DMS53 (cell line): ENCODE measurements around the gene SVOPL.

Experiments
- DNase-seq: peaks from one replicate; lab custom pipeline; 2025; lab: John Stamatoyannopoulos, UW

SVOPL gene

GRCh38 chr7:138563808-138564207 is 137.4 kb downstream of the SVOPL start:
- DNase-seq = peak; percentile 78

GRCh38 chr7:138559448-138559847 is 141.7 kb downstream of the SVOPL start:
- no peak for DNase-seq

GRCh38 chr7:138556771-138557484 is 144.2 kb downstream of the SVOPL start:
- DNase-seq = peak; percentile 38

- DNase-seq = no peak
Observed at GRCh38 chr7:138555684-138556083, 145.5 kb downstream of the SVOPL start.

- DNase-seq = no peak
Observed at GRCh38 chr7:138554674-138555073, 146.5 kb downstream of the SVOPL start.

- no peak for DNase-seq
Observed at GRCh38 chr7:138553805-138554204, 147.4 kb downstream of the SVOPL start.

GRCh38 chr7:138551102-138551501 is 150.1 kb downstream of the SVOPL start:
- no peak for DNase-seq

- DNase-seq = no peak
Observed at GRCh38 chr7:138550337-138550736, 150.8 kb downstream of the SVOPL start.

- DNase-seq = no peak
Observed at GRCh38 chr7:138549082-138549481, 152.1 kb downstream of the SVOPL start.

GRCh38 chr7:138546829-138547228 is 154.3 kb downstream of the SVOPL start:
- DNase-seq = no peak

GRCh38 chr7:138546064-138546619 is 155.0 kb downstream of the SVOPL start:
- DNase-seq = no peak

GRCh38 chr7:138545123-138545522 is 156.0 kb downstream of the SVOPL start:
- DNase-seq = no peak
